Panc1 (cell line): ENCODE results near the gene VASN.

Experiments used
- CTCF ChIP-seq: fragments of 450-650 bp; IDR thresholded peaks from 2 replicates; pipeline ENCODE4 v1.5.1; 2017; ENCODE audit warnings: mild to moderate bottlenecking
- POLR2AphosphoS5 ChIP-seq: IDR thresholded peaks from 2 replicates; pipeline ENCODE4 v1.6.1; 2012; ENCODE audit warnings: mild to moderate bottlenecking, low read depth, low read length, moderate library complexity
- REST ChIP-seq, 2 experiments: IDR thresholded peaks; 2 replicates each; pipeline ENCODE4 v1.6.1; 2011 to 2012; ENCODE audit warnings: low read depth in 2 of 2, control low read depth in 1 of 2, low read length in 1 of 2, mild to moderate bottlenecking in 1 of 2, moderate library complexity in 1 of 2; ENCODE audit not compliant: insufficient read depth in 1 of 2
- SIN3A ChIP-seq: IDR thresholded peaks from 2 replicates; pipeline ENCODE4 v1.6.1; 2012; ENCODE audit warnings: low read depth, mild to moderate bottlenecking, low read length, moderate library complexity, borderline replicate concordance; ENCODE audit not compliant: insufficient read depth

GRCh38 chr16:4375717-4376116 is 4.1 kb downstream of the VASN start:
- TF ChIP-seq CTCF, result no peak
- TF ChIP-seq SIN3A, result no peak
- TF ChIP-seq POLR2AphosphoS5, result no peak
- no peak for TF ChIP-seq REST (IDR thresholded peaks at IDR 0.05; ENCODE audit: insufficient read depth in 1 of 2, low read depth in 2 of 2, low read length in 1 of 2)
